ENCODE results near the gene EFNA4.
A peak's percentile ranks its signal among the peaks of the same experiment; 100 is the strongest.

Gene EFNA4

GRCh38 chr1:155080312-155081228 lies 17.0 kb downstream of the EFNA4 start:
- H3K4me3 ChIP-seq (ENCODE audit: low read length), result peak overlapping the region; percentile 54
- H3K27ac ChIP-seq (ENCODE audit: low read length), result no peak overlapping the region
- H3K4me1 ChIP-seq (ENCODE audit: control insufficient read depth, low read depth, low read length), result peaks cover 12% of the 10 kb centered on the region

GRCh38 chr1:155081472-155082300 lies 18.1 kb downstream of the EFNA4 start:
- Histone ChIP-seq H3K9me3 (ENCODE audit: control insufficient read depth, low read depth, low read length) (no peaks in the 10 kb centered on the region), H3K27me3 (ENCODE audit: control insufficient read depth, insufficient read depth, low read length) (peaks cover 73% of the 10 kb centered on the region), H3K36me3 (ENCODE audit: control insufficient read depth, low read depth, low read length) (no peaks in the 10 kb centered on the region), H3K9ac (ENCODE audit: low read length) (no peak overlapping the region), H3K27ac (ENCODE audit: low read length) (no peak overlapping the region), H3K4me1 (ENCODE audit: control insufficient read depth, low read depth, low read length) (peaks cover 14% of the 10 kb centered on the region), H3K4me3 (ENCODE audit: low read length) (peak overlapping the region; percentile 54)

More at GRCh38 chr1:155080312-155081228, 17.0 kb downstream of the EFNA4 start:
- no peaks in the 10 kb centered on the region for H3K9me3 ChIP-seq (ENCODE audit: control insufficient read depth, low read depth, low read length)
- H3K9ac ChIP-seq (ENCODE audit: low read length), result peak overlapping the region; percentile 20
- peaks cover 73% of the 10 kb centered on the region for H3K27me3 ChIP-seq (ENCODE audit: control insufficient read depth, insufficient read depth, low read length)
- H3K36me3 ChIP-seq (ENCODE audit: control insufficient read depth, low read depth, low read length), result no peaks in the 10 kb centered on the region

- H3K9me3 ChIP-seq (ENCODE audit: control insufficient read depth, low read depth, low read length), result no peaks in the 10 kb centered on the region
- H3K4me3 ChIP-seq (ENCODE audit: low read length), result peak overlapping the region; percentile 36
- no peak overlapping the region for H3K27ac ChIP-seq (ENCODE audit: low read length)
- no peak overlapping the region for H3K9ac ChIP-seq (ENCODE audit: low read length)
- H3K4me1 ChIP-seq (ENCODE audit: control insufficient read depth, low read depth, low read length), result peaks cover 14% of the 10 kb centered on the region
- H3K36me3 ChIP-seq (ENCODE audit: control insufficient read depth, low read depth, low read length), result no peaks in the 10 kb centered on the region
- H3K27me3 ChIP-seq (ENCODE audit: control insufficient read depth, insufficient read depth, low read length), result peaks cover 70% of the 10 kb centered on the region
These were observed 18.9 kb downstream of the EFNA4 start for GRCh38 chr1:155082301-155083051.

- peaks cover 14% of the 10 kb centered on the region for H3K4me1 ChIP-seq (ENCODE audit: control insufficient read depth, low read depth, low read length)
- no peaks in the 10 kb centered on the region for H3K36me3 ChIP-seq (ENCODE audit: control insufficient read depth, low read depth, low read length)
- no peaks in the 10 kb centered on the region for H3K9me3 ChIP-seq (ENCODE audit: control insufficient read depth, low read depth, low read length)
- peaks cover 63% of the 10 kb centered on the region for H3K27me3 ChIP-seq (ENCODE audit: control insufficient read depth, insufficient read depth, low read length)
- no peak overlapping the region for H3K27ac ChIP-seq (ENCODE audit: low read length)
- H3K4me3 ChIP-seq (ENCODE audit: low read length), result no peak overlapping the region
- no peak overlapping the region for H3K9ac ChIP-seq (ENCODE audit: low read length)
These were observed 19.6 kb downstream of the EFNA4 start for GRCh38 chr1:155083052-155083541.

GRCh38 chr1:155083865-155084721 lies 20.6 kb downstream of the EFNA4 start:
- Histone ChIP-seq H3K27me3 (ENCODE audit: control insufficient read depth, insufficient read depth, low read length) (peaks cover 54% of the 10 kb centered on the region), H3K4me3 (ENCODE audit: low read length) (peak overlapping the region; percentile 92), H3K36me3 (ENCODE audit: control insufficient read depth, low read depth, low read length) (no peaks in the 10 kb centered on the region), H3K9ac (ENCODE audit: low read length) (no peak overlapping the region), H3K27ac (ENCODE audit: low read length) (no peak overlapping the region), H3K4me1 (ENCODE audit: control insufficient read depth, low read depth, low read length) (peaks cover 14% of the 10 kb centered on the region), H3K9me3 (ENCODE audit: control insufficient read depth, low read depth, low read length) (no peaks in the 10 kb centered on the region)

GRCh38 chr1:155084722-155085503 lies 21.4 kb downstream of the EFNA4 start:
- H3K4me1 ChIP-seq (ENCODE audit: control insufficient read depth, low read depth, low read length), result peaks cover 14% of the 10 kb centered on the region
- H3K9ac ChIP-seq (ENCODE audit: low read length), result peak overlapping the region; percentile 49
- H3K9me3 ChIP-seq (ENCODE audit: control insufficient read depth, low read depth, low read length), result no peaks in the 10 kb centered on the region
- H3K4me3 ChIP-seq (ENCODE audit: low read length), result peak overlapping the region; percentile 92
- peaks cover 46% of the 10 kb centered on the region for H3K27me3 ChIP-seq (ENCODE audit: control insufficient read depth, insufficient read depth, low read length)
- H3K27ac ChIP-seq (ENCODE audit: low read length), result no peak overlapping the region
- no peaks in the 10 kb centered on the region for H3K36me3 ChIP-seq (ENCODE audit: control insufficient read depth, low read depth, low read length)

- peak overlapping the region; percentile 49 for H3K9ac ChIP-seq (ENCODE audit: low read length)
- H3K4me1 ChIP-seq (ENCODE audit: control insufficient read depth, low read depth, low read length), result peaks cover 14% of the 10 kb centered on the region
- H3K4me3 ChIP-seq (ENCODE audit: low read length), result peak overlapping the region; percentile 92
- no peaks in the 10 kb centered on the region for H3K36me3 ChIP-seq (ENCODE audit: control insufficient read depth, low read depth, low read length)
- H3K27ac ChIP-seq (ENCODE audit: low read length), result no peak overlapping the region
- H3K27me3 ChIP-seq (ENCODE audit: control insufficient read depth, insufficient read depth, low read length), result peaks cover 39% of the 10 kb centered on the region
- H3K9me3 ChIP-seq (ENCODE audit: control insufficient read depth, low read depth, low read length), result no peaks in the 10 kb centered on the region
These were observed 22.1 kb downstream of the EFNA4 start for GRCh38 chr1:155085504-155086127.

- H3K36me3 ChIP-seq (ENCODE audit: control insufficient read depth, low read depth, low read length), result no peaks in the 10 kb centered on the region
These were observed 22.7 kb downstream of the EFNA4 start for GRCh38 chr1:155086128-155086741.

GRCh38 chr1:155086856-155087535 lies 23.5 kb downstream of the EFNA4 start:
- Histone ChIP-seq H3K9ac (ENCODE audit: low read length) (no peak overlapping the region), H3K9me3 (ENCODE audit: control insufficient read depth, low read depth, low read length) (no peaks in the 10 kb centered on the region), H3K27me3 (ENCODE audit: control insufficient read depth, insufficient read depth, low read length) (peaks cover 30% of the 10 kb centered on the region), H3K36me3 (ENCODE audit: control insufficient read depth, low read depth, low read length) (no peaks in the 10 kb centered on the region), H3K27ac (ENCODE audit: low read length) (no peak overlapping the region), H3K4me3 (ENCODE audit: low read length) (no peak overlapping the region), H3K4me1 (ENCODE audit: control insufficient read depth, low read depth, low read length) (peaks cover 14% of the 10 kb centered on the region)

More at GRCh38 chr1:155086128-155086741, 22.7 kb downstream of the EFNA4 start:
- Histone ChIP-seq H3K9ac (ENCODE audit: low read length) (no peak overlapping the region), H3K27me3 (ENCODE audit: control insufficient read depth, insufficient read depth, low read length) (peaks cover 33% of the 10 kb centered on the region), H3K9me3 (ENCODE audit: control insufficient read depth, low read depth, low read length) (no peaks in the 10 kb centered on the region), H3K4me3 (ENCODE audit: low read length) (no peak overlapping the region), H3K27ac (ENCODE audit: low read length) (no peak overlapping the region), H3K4me1 (ENCODE audit: control insufficient read depth, low read depth, low read length) (peaks cover 14% of the 10 kb centered on the region)
